ENCODE measurements around the gene KCNT1.

The KCNT1 gene

DNA sequence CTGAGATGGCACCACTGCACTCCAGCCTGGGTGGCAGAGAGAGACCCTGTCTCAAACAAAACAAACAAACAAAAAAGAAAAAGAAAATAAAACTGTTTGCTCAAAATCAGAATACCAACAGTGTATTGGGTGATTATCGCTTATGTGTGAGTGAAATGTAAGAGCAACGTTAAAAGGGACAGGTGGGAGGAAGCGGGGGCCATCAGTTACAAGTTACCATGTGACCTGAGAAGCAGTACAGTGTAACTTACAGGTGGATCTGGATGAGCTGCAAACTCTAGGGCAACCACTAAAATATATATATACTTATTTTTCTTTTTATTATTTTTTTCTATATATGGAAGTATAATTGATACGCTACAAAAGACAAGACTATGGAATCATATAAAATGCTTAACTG, 93.4 kb downstream of the KCNT1 start:
- no peak for DNase-seq (ENCODE audit: low spot score)
- in situ Hi-C loops (cut with MboI; ENCODE audit: low sequenced_read_pairs, unreplicated experiment) = no loop called here
- TF ChIP-seq, protein P1, sequence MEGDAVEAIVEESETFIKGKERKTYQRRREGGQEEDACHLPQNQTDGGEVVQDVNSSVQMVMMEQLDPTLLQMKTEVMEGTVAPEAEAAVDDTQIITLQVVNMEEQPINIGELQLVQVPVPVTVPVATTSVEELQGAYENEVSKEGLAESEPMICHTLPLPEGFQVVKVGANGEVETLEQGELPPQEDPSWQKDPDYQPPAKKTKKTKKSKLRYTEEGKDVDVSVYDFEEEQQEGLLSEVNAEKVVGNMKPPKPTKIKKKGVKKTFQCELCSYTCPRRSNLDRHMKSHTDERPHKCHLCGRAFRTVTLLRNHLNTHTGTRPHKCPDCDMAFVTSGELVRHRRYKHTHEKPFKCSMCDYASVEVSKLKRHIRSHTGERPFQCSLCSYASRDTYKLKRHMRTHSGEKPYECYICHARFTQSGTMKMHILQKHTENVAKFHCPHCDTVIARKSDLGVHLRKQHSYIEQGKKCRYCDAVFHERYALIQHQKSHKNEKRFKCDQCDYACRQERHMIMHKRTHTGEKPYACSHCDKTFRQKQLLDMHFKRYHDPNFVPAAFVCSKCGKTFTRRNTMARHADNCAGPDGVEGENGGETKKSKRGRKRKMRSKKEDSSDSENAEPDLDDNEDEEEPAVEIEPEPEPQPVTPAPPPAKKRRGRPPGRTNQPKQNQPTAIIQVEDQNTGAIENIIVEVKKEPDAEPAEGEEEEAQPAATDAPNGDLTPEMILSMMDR (IDR thresholded peaks at IDR 0.05; ENCODE audit: borderline replicate concordance, control extremely low read depth, extremely low read depth, insufficient read depth, missing control alignments) = no peak

DNA sequence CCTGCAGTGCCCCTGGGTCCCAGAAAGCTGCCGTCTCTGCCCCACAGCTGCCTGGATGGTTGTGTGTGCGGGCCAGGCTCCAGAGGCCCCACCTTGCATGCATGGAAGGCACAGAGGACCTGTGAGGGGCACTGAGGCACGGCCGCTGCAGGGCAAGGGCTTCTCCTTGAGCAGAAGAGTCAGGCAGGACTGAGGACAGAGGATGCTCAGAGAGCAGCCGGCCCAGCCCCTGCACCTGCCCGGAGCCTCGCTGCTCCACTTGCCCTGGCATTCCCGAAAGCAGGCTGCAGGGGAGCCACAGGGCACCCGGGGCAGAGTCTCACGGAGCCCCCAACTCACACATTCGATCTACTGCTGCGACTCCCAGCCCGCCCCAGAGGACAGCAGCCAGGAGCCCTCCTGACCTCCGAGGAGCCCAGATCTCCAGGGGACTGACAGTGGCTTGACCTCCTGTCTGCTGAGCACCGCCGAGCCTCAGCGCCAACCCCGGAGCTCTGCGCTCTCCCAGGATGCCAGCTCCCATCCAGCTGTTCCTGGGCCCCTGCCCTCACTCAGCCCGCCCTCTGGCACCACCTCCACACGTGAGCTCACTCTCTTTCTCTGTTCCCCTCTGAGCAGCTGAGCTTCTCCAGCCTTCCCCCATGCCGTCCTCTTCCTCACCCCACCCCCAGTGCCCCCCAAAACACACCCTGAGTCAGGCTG, 95.0 kb downstream of the KCNT1 start:
- in situ Hi-C loops (cut with MboI; ENCODE audit: low sequenced_read_pairs, unreplicated experiment) = no loop called here

DNA sequence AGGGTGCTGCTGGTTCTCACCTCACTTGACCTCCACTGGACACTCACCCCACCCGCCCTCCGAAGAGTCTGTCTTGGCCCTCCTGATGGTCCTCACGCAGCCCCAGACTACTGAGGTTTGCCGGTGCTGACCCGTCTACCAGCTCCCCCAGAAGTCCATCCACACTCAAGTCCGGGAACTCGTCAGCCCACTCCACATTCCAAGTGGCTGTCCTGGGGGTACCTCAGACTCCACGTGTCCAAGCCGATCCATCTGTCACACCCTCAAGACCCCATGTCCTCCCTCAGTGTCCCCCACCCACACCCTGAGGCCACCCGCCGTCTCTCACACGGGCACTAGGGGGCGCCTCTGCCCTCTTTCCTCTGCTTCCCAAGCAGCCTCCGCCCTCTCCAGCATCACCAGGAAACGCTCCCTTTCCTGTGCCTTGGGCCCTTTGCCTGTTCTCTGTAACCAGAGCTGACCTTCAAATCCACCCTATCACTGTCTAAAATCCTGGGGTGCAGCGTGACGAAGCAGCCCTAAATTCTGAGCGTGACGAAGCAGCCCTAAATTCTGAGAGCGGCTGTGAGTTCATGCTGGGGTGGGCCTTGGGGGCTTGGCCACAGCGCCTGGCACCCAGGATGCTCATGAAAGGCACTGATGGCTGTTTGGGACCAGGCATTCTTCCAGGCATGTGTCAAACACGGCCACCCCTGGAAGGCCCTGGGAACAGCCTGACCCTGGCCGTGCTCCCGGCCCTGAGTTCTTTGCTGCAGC, 95.7 kb downstream of the KCNT1 start:
- DNase-seq (ENCODE audit: low spot score) = peak; percentile 83
- TF ChIP-seq, protein P1 (IDR thresholded peaks at IDR 0.05; ENCODE audit: borderline replicate concordance, control extremely low read depth, extremely low read depth, insufficient read depth, missing control alignments) = peak; percentile 26
- in situ Hi-C loops (cut with MboI; ENCODE audit: low sequenced_read_pairs, unreplicated experiment) = no loop called here

More for the DNA sequence above, 95.0 kb downstream of the KCNT1 start:
- TF ChIP-seq, protein P1 (IDR thresholded peaks at IDR 0.05; ENCODE audit: borderline replicate concordance, control extremely low read depth, extremely low read depth, insufficient read depth, missing control alignments) = no peak
- no peak for DNase-seq (ENCODE audit: low spot score)

DNA sequence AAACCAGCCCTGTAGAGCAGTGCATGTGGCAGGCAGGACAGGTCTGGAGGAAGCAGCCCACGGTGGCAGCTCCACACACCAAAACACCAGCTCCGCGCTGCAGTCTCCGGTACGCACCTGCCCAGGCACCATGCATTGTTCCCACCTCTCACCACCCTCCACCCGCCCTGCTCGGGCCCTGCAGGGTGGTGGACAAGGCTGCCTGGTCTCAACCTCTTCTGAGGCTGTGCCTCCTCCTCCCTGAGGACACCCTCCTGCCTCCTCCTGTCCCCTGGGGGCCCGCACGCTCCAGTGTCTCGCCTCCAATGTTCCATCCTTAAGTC, 96.2 kb downstream of the KCNT1 start:
- TF ChIP-seq, protein P1 (IDR thresholded peaks at IDR 0.05; ENCODE audit: borderline replicate concordance, control extremely low read depth, extremely low read depth, insufficient read depth, missing control alignments) = no peak
- in situ Hi-C loops (cut with MboI; ENCODE audit: low sequenced_read_pairs, unreplicated experiment) = no loop called here
- no peak for DNase-seq (ENCODE audit: low spot score)

DNA sequence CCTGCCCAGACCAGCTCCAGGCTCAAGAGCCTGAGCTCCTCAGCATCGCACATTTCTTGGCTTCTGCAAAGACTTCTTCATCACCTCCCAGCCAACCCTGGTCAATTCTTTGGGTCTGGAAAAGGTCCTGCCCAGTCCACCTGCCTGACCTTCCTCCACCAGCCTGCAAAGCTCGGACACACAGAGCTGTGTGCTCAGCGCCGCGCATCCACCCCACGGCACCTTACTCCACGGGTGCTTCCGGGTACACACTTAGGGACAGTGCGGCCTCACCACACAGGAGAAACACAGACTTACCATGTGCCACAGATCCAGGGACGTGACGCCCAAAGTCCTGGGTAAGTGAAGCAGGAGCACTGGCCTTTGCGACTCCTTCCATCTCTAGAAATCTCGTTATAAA, 97.3 kb downstream of the KCNT1 start:
- in situ Hi-C loops (cut with MboI; ENCODE audit: low sequenced_read_pairs, unreplicated experiment) = no loop called here
- no peak for DNase-seq (ENCODE audit: low spot score)
- TF ChIP-seq, protein P1 (IDR thresholded peaks at IDR 0.05; ENCODE audit: borderline replicate concordance, control extremely low read depth, extremely low read depth, insufficient read depth, missing control alignments) = no peak

DNA sequence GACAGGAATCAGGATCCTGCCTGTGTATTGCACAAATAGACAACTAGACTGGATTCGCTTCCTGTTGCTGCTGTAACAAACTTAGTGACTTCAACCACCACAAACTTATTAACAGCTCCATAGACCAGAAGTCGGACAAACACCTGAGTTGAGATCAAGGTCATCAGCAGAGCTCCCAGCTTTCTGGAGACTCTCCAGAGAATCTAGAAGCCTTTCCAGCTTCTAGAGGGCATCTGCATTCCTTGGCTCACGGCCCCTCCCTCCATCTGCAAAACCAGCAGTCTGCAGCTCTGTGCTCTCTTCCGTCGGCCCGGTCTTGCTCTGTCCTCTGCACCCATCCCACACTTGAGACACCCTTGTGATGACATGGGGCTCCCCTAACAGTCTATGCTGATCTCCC, 99.1 kb downstream of the KCNT1 start:
- TF ChIP-seq, protein P1 (IDR thresholded peaks at IDR 0.05; ENCODE audit: borderline replicate concordance, control extremely low read depth, extremely low read depth, insufficient read depth, missing control alignments) = no peak
- DNase-seq (ENCODE audit: low spot score) = no peak
- in situ Hi-C loops (cut with MboI; ENCODE audit: low sequenced_read_pairs, unreplicated experiment) = no loop called here

All from GM13976 (cell line).